B cell (primary cell): ENCODE results near the gene TGM6. TPM values are rescaled to one million over a fixed set of nuclear protein-coding genes. Genes with fewer than 3 reads are reported as not detected.

Experiments used
- ATAC-seq: fragments of 200-7000 bp; cut with Tn5 transposase; one replicate; pipeline ENCODE4 v1.10.0; 2021; ENCODE audit warnings: low read depth, mild to moderate bottlenecking, moderate number of reproducible peaks, moderate library complexity
- CTCF ChIA-PET: fragments of 350-600 bp; sonication (Branson Sonifier 250); formaldehyde crosslinking; loops from one replicate; lab custom pipeline; 2021; ENCODE audit warnings: antibody characterized with exemption, inconsistent platforms; lab: Charles Lee
- POLR2A ChIA-PET: fragments of 350-600 bp; sonication (Branson Sonifier 250); formaldehyde crosslinking; loops from one replicate; lab custom pipeline; 2021; ENCODE audit warnings: antibody characterized with exemption; lab: Charles Lee
- DNase-seq: peaks from one replicate; pipeline ENCODE4 v3.0.0; 2013
- H2AFZ ChIP-seq: 2 replicates; pipeline ENCODE4 v1.6.1; 2012; ENCODE audit warnings: mild to moderate bottlenecking, low read depth, low read length; ENCODE audit not compliant: insufficient read depth, poor library complexity, severe bottlenecking
- H3K27ac ChIP-seq, 2 donors: 1 replicate in 1 of 2; 2 replicates in 1 of 2; pipeline ENCODE4 v1.5.1; 2012 to 2013; ENCODE audit warnings: low read length in 2 of 2, mild to moderate bottlenecking in 2 of 2, moderate library complexity in 1 of 2
- H3K27me3 ChIP-seq, 4 experiments: fragments of 200-600 bp in 1 of 4; sonication (generic) in 1 of 4; replicated peaks in 1 of 4; 1 replicate in 2 of 4; 2 replicates in 2 of 4; pipeline versions ENCODE4 v1.6.1 to v1.7.0; 2013 to 2016; ENCODE audit warnings: low read length in 3 of 4, mild to moderate bottlenecking in 2 of 4, mixed read lengths in 1 of 4, moderate library complexity in 1 of 4; ENCODE audit not compliant: insufficient read depth in 4 of 4, control insufficient read depth in 3 of 4; ENCODE audit errors: control extremely low read depth in 1 of 4
- H3K36me3 ChIP-seq, 2 experiments: replicated peaks in 1 of 2; 1 replicate in 1 of 2; 2 replicates in 1 of 2; pipeline versions ENCODE4 v1.6.1 to v1.7.1; 2013; ENCODE audit warnings: low read length in 1 of 2; ENCODE audit not compliant: insufficient read depth in 2 of 2, control insufficient read depth in 1 of 2; ENCODE audit errors: control extremely low read depth in 1 of 2, extremely low read depth in 1 of 2
- H3K4me1 ChIP-seq, 2 donors: fragments of 200-600 bp in 1 of 2; sonication (generic) in 1 of 2; 1 replicate in 1 of 2; 2 replicates in 1 of 2; pipeline versions ENCODE4 v1.5.1 to v1.6.1; 2013 to 2017; ENCODE audit warnings: low read length in 2 of 2; ENCODE audit not compliant: control insufficient read depth in 2 of 2, insufficient read depth in 2 of 2
- H3K4me2 ChIP-seq: replicated peaks from 2 replicates; pipeline ENCODE3; 2012; ENCODE audit warnings: mild to moderate bottlenecking, low read depth, low read length; ENCODE audit not compliant: poor library complexity, severe bottlenecking
- H3K4me3 ChIP-seq, 5 experiments: fragments of 200-600 bp in 1 of 5; sonication (generic) in 1 of 5; 1 replicate in 3 of 5; 2 replicates in 2 of 5; pipeline versions ENCODE4 v1.5.1 to v1.7.0; 2011 to 2016; ENCODE audit warnings: low read length in 4 of 5, mild to moderate bottlenecking in 4 of 5, low read depth in 2 of 5, control low read depth in 1 of 5, moderate library complexity in 1 of 5; ENCODE audit not compliant: insufficient read depth in 1 of 5; ENCODE audit errors: control extremely low read depth in 1 of 5, extremely low read depth in 1 of 5
- H3K79me2 ChIP-seq: fragments of 200-600 bp; sonication (generic); one replicate; pipeline ENCODE4 v1.6.0; 2016; ENCODE audit warnings: low read length; ENCODE audit not compliant: control insufficient read depth, insufficient read depth
- H3K9ac ChIP-seq: fragments of 200-600 bp; sonication (generic); 2 replicates; pipeline ENCODE4 v1.6.1; 2017; ENCODE audit warnings: mild to moderate bottlenecking, low read length, moderate library complexity
- H3K9me3 ChIP-seq, 3 donors: one replicate each; pipeline versions ENCODE4 v1.6.1 to v1.7.1; 2013; ENCODE audit warnings: low read length in 2 of 3; ENCODE audit not compliant: control insufficient read depth in 2 of 3, insufficient read depth in 1 of 3; ENCODE audit errors: control extremely low read depth in 1 of 3
- H4K20me1 ChIP-seq: 2 replicates; pipeline ENCODE4 v1.6.0; 2012; ENCODE audit warnings: mild to moderate bottlenecking, low read length; ENCODE audit not compliant: insufficient read depth, control insufficient read depth, poor library complexity, severe bottlenecking
- H3K27ac Mint-ChIP-seq: one replicate; pipeline ENCODE4 v1.8.0; 2021; ENCODE audit warnings: mixed read lengths
- H3K27me3 Mint-ChIP-seq: one replicate; pipeline ENCODE4 v1.8.0; 2021; ENCODE audit warnings: mixed read lengths
- H3K4me1 Mint-ChIP-seq: one replicate; pipeline ENCODE4 v1.8.0; 2021; ENCODE audit warnings: mixed read lengths
- H3K4me3 Mint-ChIP-seq: one replicate; pipeline ENCODE4 v1.8.0; 2021; ENCODE audit warnings: mixed read lengths
- H3K9me3 Mint-ChIP-seq: one replicate; pipeline ENCODE4 v1.8.0; 2022; ENCODE audit warnings: mixed read lengths; ENCODE audit not compliant: insufficient read depth
- EZH2 ChIP-seq: IDR thresholded peaks from 2 replicates; pipeline ENCODE4 v1.6.1; 2012; ENCODE audit warnings: borderline replicate concordance, low read depth, mild to moderate bottlenecking, moderate library complexity, low read length; ENCODE audit not compliant: insufficient read depth, poor library complexity, severe bottlenecking
- WGBS: methylation state at CpG from one replicate; pipeline ENCODE4 v1.1.5; 2013; ENCODE audit warnings: missing lambda C conversion rate; ENCODE audit not compliant: insufficient coverage; 5-methylcytosine and 5-hydroxymethylcytosine counted together
- intact Hi-C: fragments of 100-400 bp; cut with micrococcal nuclease; formaldehyde crosslinking; loops from one replicate; pipeline ENCODE4 v1.10.0; 2022
- polyA plus RNA-seq: library from polyadenylated mRNA; depleted of rRNA; stranded (reverse); fragments of >200 nt; gene quantifications from 2 replicates; pipeline ENCODE4 v1.2.3, GENCODE V29; 2012
- total RNA-seq, 2 donors: library from RNA; stranded (reverse); fragments of 120-200 nt in 1 of 2; gene quantifications; 1 replicate in 1 of 2; 2 replicates in 1 of 2; pipeline versions ENCODE4 v1.2.3 to v1.2.4, GENCODE V29; 2013 to 2022
- TF ChIP-seq, protein P1 (sequence below): fragments of 200-600 bp; IDR thresholded peaks from one replicate; pipeline ENCODE4 v1.8.0; 2022; ENCODE audit warnings: antibody characterized with exemption, mild to moderate bottlenecking

The TGM6 gene
- total and polyA plus RNA-seq, 2 donors (not counting 1 experiment from before 2014, with no cell fraction given) = not detected

DNA sequence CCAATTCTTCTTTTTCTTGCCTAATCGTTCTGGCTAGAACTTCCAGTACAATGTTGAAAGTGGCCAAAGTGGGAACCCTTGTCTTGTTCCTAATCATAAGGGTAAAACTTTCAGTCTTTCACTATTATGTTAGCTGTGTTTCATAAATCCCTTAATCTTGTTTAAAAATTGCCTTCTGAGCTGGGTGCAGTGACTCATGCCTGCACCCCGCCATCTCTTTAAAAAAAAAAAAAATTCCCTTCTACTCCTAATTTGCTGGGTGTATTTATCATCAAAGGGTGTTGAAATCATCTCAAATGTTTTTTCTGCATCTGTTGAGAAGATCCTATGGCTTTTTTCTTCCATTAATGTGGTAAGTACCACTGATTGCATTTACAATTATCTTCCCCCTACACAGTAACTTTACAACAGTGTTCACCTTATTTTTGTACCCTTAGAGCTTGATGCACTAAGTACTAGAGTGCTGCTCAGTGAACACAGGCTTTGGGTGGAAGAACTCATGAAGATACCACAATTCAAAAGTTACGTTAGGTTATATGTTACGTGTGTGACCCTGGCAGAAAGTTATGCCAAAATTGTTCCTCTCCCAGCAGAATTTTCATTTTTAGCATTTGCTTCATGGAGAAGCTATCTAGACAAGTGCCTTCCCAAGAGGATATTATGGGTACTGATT, 80.2 kb downstream of the TGM6 start:
- H2AFZ ChIP-seq = no peak overlapping the region
- no CpG with 5 or more reads among the region's 4 CpGs for WGBS
- H4K20me1 ChIP-seq = peaks cover 45% of the 10 kb centered on the region
- H3K79me2 ChIP-seq = no peaks in the 10 kb centered on the region
- no peaks in the 10 kb centered on the region for H3K9me3 Mint-ChIP-seq
- H3K9ac ChIP-seq = no peak overlapping the region
- no peak overlapping the region for H3K4me2 ChIP-seq
- no peak overlapping the region for H3K4me3 ChIP-seq
- no peaks in the 10 kb centered on the region for H3K9me3 ChIP-seq
- H3K27me3 Mint-ChIP-seq = no peaks in the 10 kb centered on the region
- H3K4me1 ChIP-seq = no peaks in the 10 kb centered on the region
- no peak for TF ChIP-seq EZH2
- TF ChIP-seq, protein P1, sequence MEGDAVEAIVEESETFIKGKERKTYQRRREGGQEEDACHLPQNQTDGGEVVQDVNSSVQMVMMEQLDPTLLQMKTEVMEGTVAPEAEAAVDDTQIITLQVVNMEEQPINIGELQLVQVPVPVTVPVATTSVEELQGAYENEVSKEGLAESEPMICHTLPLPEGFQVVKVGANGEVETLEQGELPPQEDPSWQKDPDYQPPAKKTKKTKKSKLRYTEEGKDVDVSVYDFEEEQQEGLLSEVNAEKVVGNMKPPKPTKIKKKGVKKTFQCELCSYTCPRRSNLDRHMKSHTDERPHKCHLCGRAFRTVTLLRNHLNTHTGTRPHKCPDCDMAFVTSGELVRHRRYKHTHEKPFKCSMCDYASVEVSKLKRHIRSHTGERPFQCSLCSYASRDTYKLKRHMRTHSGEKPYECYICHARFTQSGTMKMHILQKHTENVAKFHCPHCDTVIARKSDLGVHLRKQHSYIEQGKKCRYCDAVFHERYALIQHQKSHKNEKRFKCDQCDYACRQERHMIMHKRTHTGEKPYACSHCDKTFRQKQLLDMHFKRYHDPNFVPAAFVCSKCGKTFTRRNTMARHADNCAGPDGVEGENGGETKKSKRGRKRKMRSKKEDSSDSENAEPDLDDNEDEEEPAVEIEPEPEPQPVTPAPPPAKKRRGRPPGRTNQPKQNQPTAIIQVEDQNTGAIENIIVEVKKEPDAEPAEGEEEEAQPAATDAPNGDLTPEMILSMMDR = no peak
- peaks cover 4% of the 10 kb centered on the region for H3K4me1 Mint-ChIP-seq
- H3K27ac Mint-ChIP-seq = no peak overlapping the region
- DNase-seq = no peak
- ATAC-seq = no peak
- CTCF ChIA-PET = interaction anchor here (1.0 to 2.2 kb wide), 4 partner anchors 9 to 697 kb away, joined by 3 to 9 read pairs (median 4); no protein-coding TSS in a partner anchor
- H3K27ac ChIP-seq = no peak overlapping the region
- H3K36me3 ChIP-seq = peaks cover 10 to 67% of the 10 kb centered on the region in 2 experiments
- intact Hi-C loops = no loop called here
- no peaks in the 10 kb centered on the region for H3K27me3 ChIP-seq
- POLR2A ChIA-PET = interaction anchor here (1.3 kb wide), 1 partner anchor 9 kb away, joined by 3 read pairs; no protein-coding TSS in a partner anchor
- H3K4me3 Mint-ChIP-seq = no peak overlapping the region

DNA sequence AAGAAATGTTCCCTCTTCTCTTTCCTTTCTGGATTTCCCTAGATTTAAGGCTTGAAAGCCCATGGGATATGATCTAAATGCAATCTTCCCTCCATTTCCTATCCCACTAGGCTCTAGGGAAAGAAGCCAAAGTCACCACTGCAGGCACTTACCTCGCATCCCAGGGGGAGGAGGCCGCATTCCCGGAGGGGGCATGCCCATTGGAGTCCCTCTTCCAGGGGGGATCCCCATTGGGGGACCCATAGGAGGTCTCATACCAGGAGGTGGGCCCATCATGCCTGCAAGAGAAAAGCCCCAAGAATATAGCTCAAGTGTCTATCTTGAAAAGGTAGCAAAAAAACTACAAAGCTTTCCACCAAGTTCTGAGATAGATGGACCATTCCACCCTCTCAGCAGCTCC, 81.8 kb downstream of the TGM6 start:
- CTCF ChIA-PET = interaction anchor here (0.7 kb wide), 1 partner anchor 11 kb away, joined by 3 read pairs; no protein-coding TSS in a partner anchor

More for the DNA sequence above, 81.8 kb downstream of the TGM6 start:
- Mint-ChIP-seq H3K9me3 (no peaks in the 10 kb centered on the region), H3K4me1 (peaks cover 8% of the 10 kb centered on the region), H3K27ac (no peak overlapping the region), H3K27me3 (no peaks in the 10 kb centered on the region), H3K4me3 (no peak overlapping the region)
- no peak overlapping the region for H3K4me3 ChIP-seq
- H3K79me2 ChIP-seq = peaks cover 6% of the 10 kb centered on the region
- peaks cover 10 to 80% of the 10 kb centered on the region in 2 experiments for H3K36me3 ChIP-seq
- peaks cover 61% of the 10 kb centered on the region for H4K20me1 ChIP-seq
- H2AFZ ChIP-seq = no peak overlapping the region
- no peak overlapping the region for H3K27ac ChIP-seq
- no peak overlapping the region for H3K9ac ChIP-seq
- DNase-seq = no peak
- 100% methylated on average over 3 of the region's 3 CpGs for WGBS
- no peak for TF ChIP-seq EZH2
- TF ChIP-seq, protein P1 = no peak
- POLR2A ChIA-PET = no interaction called here
- no peaks in the 10 kb centered on the region for H3K4me1 ChIP-seq
- ATAC-seq = no peak
- no peak overlapping the region for H3K4me2 ChIP-seq
- H3K9me3 ChIP-seq = no peaks in the 10 kb centered on the region
- intact Hi-C loops = no loop called here
- H3K27me3 ChIP-seq = no peaks in the 10 kb centered on the region
